ENCODE results near the gene MAJIN. TPM values are rescaled to one million over a fixed set of nuclear protein-coding genes. Genes with fewer than 3 reads are reported as not detected.

The MAJIN gene
- total RNA-seq, 4 donors from 2014 or later = not detected

Small RNAs within 50 kb of the gene (small RNA-seq; reads per million reads assigned to genes)
- gene MIR6749 = 0 to 0.09 (median 0.04) reads per million in 4 donors
- gene MIR6750 = 0 reads per million in 4 donors
- 0 reads per million in 4 donors for gene MIR6879

Other genes with a start within 250 kb of the MAJIN start
- under 1 TPM in 1 of 4 donors, not detected in 3; 0.38 TPM for gene NRXN2, start 248.9 kb downstream of the MAJIN start, total RNA-seq
- 10 to 100 TPM in 1 of 4 donors, 1 to 10 TPM in 3; 2.6 to 13.2 (median 4.9) TPM for gene RASGRP2, start 228.0 kb downstream of the MAJIN start, total RNA-seq
- under 1 TPM; 0.27 to 0.95 (median 0.39) TPM for gene PYGM, start 212.1 kb downstream of the MAJIN start, total RNA-seq
- 100 to 1,000 TPM; 136 to 292 (median 223) TPM for gene SF1, start 193.6 kb downstream of the MAJIN start, total RNA-seq
- gene MAP4K2, start 168.9 kb downstream of the MAJIN start, total RNA-seq = 1 to 10 TPM; 3.6 to 9.0 (median 6.1) TPM
- gene MEN1, start 161.6 kb downstream of the MAJIN start, total RNA-seq = 10 to 100 TPM; 14.9 to 23.3 (median 17.0) TPM
- 10 to 100 TPM; 16.4 to 48.5 (median 25.0) TPM for gene CDC42BPG, start 127.5 kb downstream of the MAJIN start, total RNA-seq
- gene EHD1, start 93.5 kb downstream of the MAJIN start, total RNA-seq = 10 to 100 TPM; 29.5 to 44.0 (median 31.8) TPM
- 10 to 100 TPM; 14.1 to 26.1 (median 19.6) TPM for gene ATG2A, start 54.9 kb downstream of the MAJIN start, total RNA-seq
- gene PPP2R5B, start 47.4 kb downstream of the MAJIN start, total RNA-seq = 10 to 100 TPM in 1 of 4 donors, 1 to 10 TPM in 3; 7.7 to 10.5 (median 8.6) TPM
- not detected for gene GPHA2, start 36.2 kb downstream of the MAJIN start, total RNA-seq
- under 1 TPM in 2 of 4 donors, not detected in 2; 0.38 to 0.76 TPM for gene BATF2, start 24.9 kb upstream of the MAJIN start, total RNA-seq
- 10 to 100 TPM; 42.5 to 82.1 (median 65.0) TPM for gene ARL2, start 42.1 kb upstream of the MAJIN start, total RNA-seq
- gene SNX15, start 55.3 kb upstream of the MAJIN start, total RNA-seq = 10 to 100 TPM in 3 of 4 donors, 1 to 10 TPM in 1; 9.8 to 18.6 (median 13.9) TPM
- gene SAC3D1, start 69.1 kb upstream of the MAJIN start, total RNA-seq = 10 to 100 TPM in 3 of 4 donors, 1 to 10 TPM in 1; 9.2 to 19.0 (median 15.1) TPM
- gene NAALADL1, start 86.4 kb upstream of the MAJIN start, total RNA-seq = 10 to 100 TPM in 1 of 4 donors, 1 to 10 TPM in 2, under 1 TPM in 1; 0.34 to 19.6 (median 3.1) TPM
- 10 to 100 TPM in 1 of 4 donors, 1 to 10 TPM in 3; 3.1 to 14.3 (median 9.0) TPM for gene CDCA5, start 111.9 kb upstream of the MAJIN start, total RNA-seq
- 10 to 100 TPM; 24.0 to 52.2 (median 32.2) TPM for gene ZFPL1, start 112.1 kb upstream of the MAJIN start, total RNA-seq
- 100 to 1,000 TPM; 204 to 298 (median 224) TPM for gene VPS51, start 124.1 kb upstream of the MAJIN start, total RNA-seq
- 10 to 100 TPM; 36.4 to 96.5 (median 74.7) TPM for gene TM7SF2, start 139.8 kb upstream of the MAJIN start, total RNA-seq
- gene ZNHIT2, start 145.6 kb upstream of the MAJIN start, total RNA-seq = 10 to 100 TPM; 12.4 to 17.0 (median 16.5) TPM
- 100 to 1,000 TPM; 436 to 777 (median 528) TPM for gene FAU, start 150.0 kb upstream of the MAJIN start, total RNA-seq
- 10 to 100 TPM; 68.1 to 76.2 (median 72.0) TPM for gene MRPL49, start 150.2 kb upstream of the MAJIN start, total RNA-seq
- gene SYVN1, start 162.4 kb upstream of the MAJIN start, total RNA-seq = 10 to 100 TPM; 20.4 to 39.3 (median 26.9) TPM
- gene SPDYC, start 198.1 kb upstream of the MAJIN start, total RNA-seq = not detected
- gene CAPN1, start 209.8 kb upstream of the MAJIN start, total RNA-seq = 100 to 1,000 TPM; 225 to 696 (median 354) TPM

All from esophagus squamous epithelium (tissue), 4 donors.